Thyroid gland (tissue), 4 donors: ENCODE data around the gene TMEM30A. TPM values are rescaled to one million over a fixed set of nuclear protein-coding genes. Genes with fewer than 3 reads are reported as not detected.

Source experiments
- DNase-seq, 2 donors: peaks; one replicate each; pipeline ENCODE4 v3.0.0-alpha.2; 2019
- H3K27ac ChIP-seq, 3 donors: fragments of 200-600 bp; sonication (generic); 1 replicate in 2 of 3; 2 replicates in 1 of 3; pipeline ENCODE4 v1.5.1; 2016 to 2019; ENCODE audit warnings: mild to moderate bottlenecking in 1 of 3, moderate library complexity in 1 of 3
- H3K27me3 ChIP-seq: fragments of 200-600 bp; sonication (generic); one replicate; pipeline ENCODE4 v1.5.1; 2019
- H3K36me3 ChIP-seq, 2 donors: fragments of 200-600 bp; sonication (generic); one replicate each; pipeline ENCODE4 v1.5.1; 2016 to 2019
- H3K4me1 ChIP-seq, 2 donors: fragments of 200-600 bp; sonication (generic); one replicate each; pipeline ENCODE4 v1.5.1; 2017 to 2019
- H3K4me3 ChIP-seq, 3 donors: fragments of 200-600 bp; sonication (generic); replicated peaks in 1 of 3; 1 replicate in 2 of 3; 2 replicates in 1 of 3; pipeline ENCODE4 v1.5.1; 2016; ENCODE audit warnings: mild to moderate bottlenecking in 1 of 3
- H3K9me3 ChIP-seq: fragments of 200-600 bp; sonication (generic); one replicate; pipeline ENCODE4 v1.5.1; 2017
- CTCF ChIP-seq, 6 experiments: fragments of 200-600 bp in 3 of 6; fragments of 450-650 bp in 3 of 6; sonication (generic) in 3 of 6; IDR thresholded peaks; one replicate each; pipeline ENCODE4 v1.5.1; 2016 to 2019; ENCODE audit warnings: antibody characterized with exemption in 6 of 6, mild to moderate bottlenecking in 2 of 6, inconsistent platforms in 1 of 6, moderate library complexity in 1 of 6
- POLR2A ChIP-seq, 2 donors: fragments of 450-650 bp; IDR thresholded peaks; one replicate each; pipeline ENCODE4 v1.6.1; 2017; ENCODE audit warnings: antibody characterized with exemption in 2 of 2, mild to moderate bottlenecking in 2 of 2, moderate library complexity in 1 of 2
- WGBS, 2 donors: methylation state at CpG; one replicate each; pipeline ENCODE4 v1.1.5; 2017; 5-methylcytosine and 5-hydroxymethylcytosine counted together
- intact Hi-C: fragments of 100-400 bp; cut with DNase I; formaldehyde crosslinking; loops from one replicate; pipeline ENCODE4 v1.15.1; 2023
- total RNA-seq, 4 donors: library from RNA; depleted of rRNA; stranded (reverse); fragments of >200 nt; gene quantifications; one replicate each; pipeline ENCODE4 v1.2.3, GENCODE V29; 2016

TMEM30A gene
- total RNA-seq, 4 donors from 2014 or later: 82.0 to 142 (median 103) TPM

- no peak for DNase-seq
- H3K9me3 ChIP-seq: no peaks in the 10 kb centered on the region
- H3K4me1 ChIP-seq: peaks cover 10 to 15% of the 10 kb centered on the region in 2 donors
- whole genome bisulfite sequencing, 2 donors: 82 to 92% methylated on average over 1 of the region's 1 CpG
- no peak for TF ChIP-seq CTCF (IDR thresholded peaks at IDR 0.05)
- TF ChIP-seq POLR2A (IDR thresholded peaks at IDR 0.05): no peak
- no peak overlapping the region for H3K4me3 ChIP-seq
- no peak overlapping the region for H3K27ac ChIP-seq
- H3K36me3 ChIP-seq: no peaks in the 10 kb centered on the region
- intact Hi-C loops: no loop called here
- no peaks in the 10 kb centered on the region for H3K27me3 ChIP-seq
These were observed 2.8 kb upstream of the TMEM30A start for GRCh38 chr6:75287424-75287823.

GRCh38 chr6:75286955-75287354, 2.4 kb upstream of the TMEM30A start:
- intact Hi-C loops: no loop called here
- Histone ChIP-seq H3K4me3 (no peak overlapping the region), H3K36me3 (no peaks in the 10 kb centered on the region), H3K27me3 (no peaks in the 10 kb centered on the region), H3K27ac (no peak overlapping the region), H3K4me1 (peaks cover 13 to 19% of the 10 kb centered on the region in 2 donors), H3K9me3 (no peaks in the 10 kb centered on the region)
- TF ChIP-seq CTCF (IDR thresholded peaks at IDR 0.05) (no peak), POLR2A (IDR thresholded peaks at IDR 0.05) (no peak)
- 95 to 96% methylated on average over 2 of the region's 2 CpGs for WGBS, 2 donors
- DNase-seq: no peak

GRCh38 chr6:75285283-75285639, 669 bp upstream of the TMEM30A start:
- Histone ChIP-seq H3K27me3 (no peaks in the 10 kb centered on the region), H3K4me1 (peaks cover 25 to 27% of the 10 kb centered on the region in 2 donors), H3K36me3 (no peaks in the 10 kb centered on the region), H3K27ac (peak overlapping the region; percentile 77 to 92 (median 78)), H3K4me3 (peak overlapping the region; percentile 64 to 75 (median 65)), H3K9me3 (no peaks in the 10 kb centered on the region)
- 2 to 4% methylated on average over 6 of the region's 6 CpGs for WGBS, 2 donors
- intact Hi-C loops: no loop called here
- DNase-seq: no peak
- TF ChIP-seq CTCF (IDR thresholded peaks at IDR 0.05) (no peak), POLR2A (IDR thresholded peaks at IDR 0.05) (no peak)

- H3K4me3 ChIP-seq: peak overlapping the region; percentile 64 to 98 (median 75)
- no peaks in the 10 kb centered on the region for H3K36me3 ChIP-seq
- no peaks in the 10 kb centered on the region for H3K27me3 ChIP-seq
- H3K4me1 ChIP-seq: peaks cover 37% of the 10 kb centered on the region in 2 donors
- no peaks in the 10 kb centered on the region for H3K9me3 ChIP-seq
- TF ChIP-seq CTCF (IDR thresholded peaks at IDR 0.05) (no peak), POLR2A (IDR thresholded peaks at IDR 0.05) (no peak)
- peak overlapping the region; percentile 79 to 92 (median 85) for H3K27ac ChIP-seq
- 0% methylated on average over 36 of the region's 36 CpGs for WGBS, 2 donors
- DNase-seq: peak in 1 of 2 donors; percentile 14
- intact Hi-C loops: no loop called here
These were observed 523 bp downstream of the TMEM30A start for GRCh38 chr6:75283907-75284631.

GRCh38 chr6:75282706-75283105, 1.9 kb downstream of the TMEM30A start:
- Histone ChIP-seq H3K9me3 (no peaks in the 10 kb centered on the region), H3K27ac (no peak overlapping the region), H3K27me3 (no peaks in the 10 kb centered on the region), H3K4me1 (peaks cover 45 to 48% of the 10 kb centered on the region in 2 donors), H3K4me3 (no peak overlapping the region), H3K36me3 (no peaks in the 10 kb centered on the region)
- DNase-seq: no peak
- intact Hi-C loops: no loop called here
- TF ChIP-seq POLR2A (IDR thresholded peaks at IDR 0.05) (no peak), CTCF (IDR thresholded peaks at IDR 0.05) (no peak)
- WGBS, 2 donors: 54 to 59% methylated on average over 2 of the region's 2 CpGs
